HepG2 (cell line): ENCODE measurements around the gene CD7. TPM values are rescaled to one million over a fixed set of nuclear protein-coding genes. Genes with fewer than 3 reads are reported as not detected.

Experiments
- ASH2L ChIP-seq: fragments of 300-600, 200-600 bp; sonication (generic); IDR thresholded peaks from 2 replicates; pipeline ENCODE4 v1.7.0; 2017; ENCODE audit warnings: low read depth, mild to moderate bottlenecking, moderate library complexity, mixed read lengths, low read length; ENCODE audit not compliant: insufficient read length
- ATF6 ChIP-seq: sonication (generic); formaldehyde crosslinking; conservative IDR thresholded peaks from 2 replicates; pipeline ENCODE4 v1.4.0; 2020; ENCODE audit warnings: missing genetic modification reagents
- FOSL2 ChIP-seq: sonication (generic); formaldehyde crosslinking; IDR thresholded peaks from 2 replicates; pipeline ENCODE4 v1.4.0; 2020; ENCODE audit warnings: missing genetic modification reagents
- GPBP1L1 ChIP-seq: sonication (generic); formaldehyde crosslinking; IDR thresholded peaks from 2 replicates; pipeline ENCODE4 v1.5.0; 2020; ENCODE audit warnings: mild to moderate bottlenecking, missing genetic modification reagents
- HES4 ChIP-seq: sonication (generic); formaldehyde crosslinking; IDR thresholded peaks from 2 replicates; pipeline ENCODE4 v1.9.0; 2021; ENCODE audit warnings: mild to moderate bottlenecking, missing genetic modification reagents, borderline replicate concordance
- KDM6A ChIP-seq: IDR thresholded peaks from 2 replicates; pipeline ENCODE4 v1.6.1; 2016; ENCODE audit warnings: low read depth
- PHF8 ChIP-seq: sonication (generic); formaldehyde crosslinking; IDR thresholded peaks from 2 replicates; pipeline ENCODE4 v1.5.0; 2020; ENCODE audit warnings: missing genetic modification reagents
- SSRP1 ChIP-seq: IDR thresholded peaks from 2 replicates; pipeline ENCODE4 v1.6.1; 2016; ENCODE audit warnings: control low read depth
- STAG1 ChIP-seq: sonication (generic); formaldehyde crosslinking; IDR thresholded peaks from 2 replicates; pipeline ENCODE4 v1.4.0; 2020; ENCODE audit warnings: missing genetic modification reagents
- SUZ12 ChIP-seq: fragments of 150-350 bp; IDR thresholded peaks from 2 replicates; pipeline ENCODE4 v1.6.1; 2014; ENCODE audit warnings: low read depth, low read length
- TARDBP ChIP-seq: sonication (generic); formaldehyde crosslinking; IDR thresholded peaks from 2 replicates; pipeline ENCODE4 v1.8.0; 2022; ENCODE audit warnings: mild to moderate bottlenecking, missing genetic modification reagents
- ZFYVE20 ChIP-seq: sonication (generic); formaldehyde crosslinking; IDR thresholded peaks from 2 replicates; pipeline ENCODE4 v1.8.0; 2023; ENCODE audit warnings: low read depth, mild to moderate bottlenecking, moderate library complexity, missing genetic modification reagents, borderline replicate concordance
- ZNF326 ChIP-seq: sonication (generic); formaldehyde crosslinking; IDR thresholded peaks from 2 replicates; pipeline ENCODE4 v1.4.0; 2020; ENCODE audit warnings: missing genetic modification reagents, borderline replicate concordance
- ZNF564 ChIP-seq: sonication (generic); formaldehyde crosslinking; IDR thresholded peaks from 2 replicates; pipeline ENCODE4 v1.8.1; 2023; ENCODE audit warnings: mild to moderate bottlenecking, missing genetic modification reagents
- ZNF776 ChIP-seq: sonication (generic); formaldehyde crosslinking; IDR thresholded peaks from 2 replicates; pipeline ENCODE4 v1.4.0; 2020; ENCODE audit warnings: mild to moderate bottlenecking, missing genetic modification reagents
- polyA plus RNA-seq, 8 experiments: library from polyadenylated mRNA; depleted of rRNA in 3 of 8; stranded (reverse) in 7 of 8; unstranded in 1 of 8; fragments of >200 nt; fragmentation: Illumina TruSeq in 4 of 8; extraction: Trizol in 4 of 8; gene quantifications; 2 replicates each; pipeline versions ENCODE4 v1.2.1 to v1.2.3, GENCODE V29; 2011 to 2016; ENCODE audit warnings: low read depth in 4 of 8, missing spikeins in 1 of 8, mixed read lengths in 1 of 8; ENCODE audit not compliant: insufficient read depth in 1 of 8
- total RNA-seq, 5 experiments: library from RNA; depleted of rRNA; stranded (reverse); fragments of >200 nt; fragmentation: Illumina TruSeq; extraction: Trizol; gene quantifications; 2 replicates each; pipeline ENCODE4 v1.2.3, GENCODE V29; 2016; ENCODE audit warnings: low read depth in 1 of 5
- TF ChIP-seq, protein P1 (sequence below): sonication (generic); formaldehyde crosslinking; IDR thresholded peaks from 2 replicates; pipeline ENCODE4 v1.5.1; 2020; ENCODE audit warnings: missing genetic modification reagents, mild to moderate bottlenecking, borderline replicate concordance

Gene CD7
- total and polyA plus RNA-seq, 2 of the 13 experiments (the other 11 are each of a cell fraction or from before 2014, with no cell fraction given), result 67.6 to 76.4 TPM

GRCh38 chr17:82350182-82351030, 33.0 kb upstream of the CD7 start (continued):
- no peak for TF ChIP-seq ATF6 (CRISPR knock-in tag)
- no peak for TF ChIP-seq TARDBP
- no peak for TF ChIP-seq FOSL2
- no peak for TF ChIP-seq HES4 (CRISPR knock-in tag)
- TF ChIP-seq GPBP1L1 (CRISPR knock-in tag), result no peak
- 0 out of 2 replicates have a peak, but pooled peaks have one; percentile 31 for TF ChIP-seq ZNF776 (CRISPR knock-in tag)
- TF ChIP-seq, protein P1, sequence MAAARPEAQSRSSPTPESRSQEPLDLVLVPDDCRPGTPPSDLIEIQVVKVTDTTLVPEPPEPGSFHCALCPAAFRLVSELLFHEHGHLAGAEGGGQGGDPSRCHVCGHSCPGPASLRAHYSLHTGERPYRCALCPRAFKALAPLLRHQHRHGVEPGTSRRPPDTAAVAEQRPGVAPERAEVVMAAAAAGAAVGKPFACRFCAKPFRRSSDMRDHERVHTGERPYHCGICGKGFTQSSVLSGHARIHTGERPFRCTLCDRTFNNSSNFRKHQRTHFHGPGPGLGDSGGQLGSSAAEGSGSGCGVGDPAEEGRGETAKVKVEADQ, result no peak
- TF ChIP-seq ASH2L, result no peak
- TF ChIP-seq ZFYVE20 (CRISPR knock-in tag), result no peak
- TF ChIP-seq ZNF326 (CRISPR knock-in tag), result no peak
- TF ChIP-seq STAG1 (CRISPR knock-in tag), result peak; percentile 41
- 0 out of 2 replicates have a peak, but pooled peaks have one; percentile 2 for TF ChIP-seq PHF8 (CRISPR knock-in tag)
- TF ChIP-seq SUZ12, result no peak
- TF ChIP-seq KDM6A (CRISPR knock-in tag), result no peak
- TF ChIP-seq ZNF564 (CRISPR knock-in tag), result no peak
- no peak for TF ChIP-seq SSRP1 (CRISPR knock-in tag)
